ENCODE results near the gene PCDHB13.
"Not testable (repeated sequence)": the region's sequence is repeated elsewhere in the genome, so short reads cannot be mapped to it uniquely, and the experiment has no call there.

DNA sequence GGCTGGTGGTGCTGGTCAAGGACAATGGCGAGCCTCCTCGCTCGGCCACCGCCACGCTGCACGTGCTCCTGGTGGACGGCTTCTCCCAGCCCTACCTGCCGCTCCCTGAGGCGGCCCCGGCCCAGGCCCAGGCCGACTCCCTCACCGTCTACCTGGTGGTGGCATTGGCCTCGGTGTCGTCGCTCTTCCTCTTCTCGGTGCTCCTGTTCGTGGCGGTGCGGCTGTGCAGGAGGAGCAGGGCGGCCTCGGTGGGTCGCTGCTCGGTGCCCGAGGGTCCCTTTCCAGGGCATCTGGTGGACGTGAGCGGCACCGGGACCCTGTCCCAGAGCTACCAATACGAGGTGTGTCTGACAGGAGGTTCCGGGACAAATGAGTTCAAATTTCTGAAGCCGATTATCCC lies 11.7 kb downstream of the PCDHB13 start:
- TF ChIP-seq YY1 (IDR thresholded peaks at IDR 0.05; ENCODE audit: insufficient read depth, insufficient read length); ZNF274 (IDR thresholded peaks at IDR 0.05; ENCODE audit: low read depth, low read length); SUZ12 (IDR thresholded peaks at IDR 0.05; ENCODE audit: extremely low read depth, insufficient read depth, insufficient read length): not testable (repeated sequence)

Measured in NT2/D1 (cell line).